ENCODE results near the gene XYLT1.

Gene XYLT1

GRCh38 chr16:17431968-17432625 lies 38.7 kb downstream of the XYLT1 start:
- TF ChIP-seq, protein P1, sequence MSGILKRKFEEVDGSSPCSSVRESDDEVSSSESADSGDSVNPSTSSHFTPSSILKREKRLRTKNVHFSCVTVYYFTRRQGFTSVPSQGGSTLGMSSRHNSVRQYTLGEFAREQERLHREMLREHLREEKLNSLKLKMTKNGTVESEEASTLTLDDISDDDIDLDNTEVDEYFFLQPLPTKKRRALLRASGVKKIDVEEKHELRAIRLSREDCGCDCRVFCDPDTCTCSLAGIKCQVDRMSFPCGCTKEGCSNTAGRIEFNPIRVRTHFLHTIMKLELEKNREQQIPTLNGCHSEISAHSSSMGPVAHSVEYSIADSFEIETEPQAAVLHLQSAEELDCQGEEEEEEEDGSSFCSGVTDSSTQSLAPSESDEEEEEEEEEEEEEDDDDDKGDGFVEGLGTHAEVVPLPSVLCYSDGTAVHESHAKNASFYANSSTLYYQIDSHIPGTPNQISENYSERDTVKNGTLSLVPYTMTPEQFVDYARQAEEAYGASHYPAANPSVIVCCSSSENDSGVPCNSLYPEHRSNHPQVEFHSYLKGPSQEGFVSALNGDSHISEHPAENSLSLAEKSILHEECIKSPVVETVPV (CRISPR knock-in tag; IDR thresholded peaks at IDR 0.05) = no peak
- no peak for TF ChIP-seq ZNF70 (CRISPR knock-in tag; IDR thresholded peaks at IDR 0.05)
- no peak for TF ChIP-seq ESRRG (CRISPR knock-in tag; IDR thresholded peaks at IDR 0.05)
- TF ChIP-seq, protein P2, sequence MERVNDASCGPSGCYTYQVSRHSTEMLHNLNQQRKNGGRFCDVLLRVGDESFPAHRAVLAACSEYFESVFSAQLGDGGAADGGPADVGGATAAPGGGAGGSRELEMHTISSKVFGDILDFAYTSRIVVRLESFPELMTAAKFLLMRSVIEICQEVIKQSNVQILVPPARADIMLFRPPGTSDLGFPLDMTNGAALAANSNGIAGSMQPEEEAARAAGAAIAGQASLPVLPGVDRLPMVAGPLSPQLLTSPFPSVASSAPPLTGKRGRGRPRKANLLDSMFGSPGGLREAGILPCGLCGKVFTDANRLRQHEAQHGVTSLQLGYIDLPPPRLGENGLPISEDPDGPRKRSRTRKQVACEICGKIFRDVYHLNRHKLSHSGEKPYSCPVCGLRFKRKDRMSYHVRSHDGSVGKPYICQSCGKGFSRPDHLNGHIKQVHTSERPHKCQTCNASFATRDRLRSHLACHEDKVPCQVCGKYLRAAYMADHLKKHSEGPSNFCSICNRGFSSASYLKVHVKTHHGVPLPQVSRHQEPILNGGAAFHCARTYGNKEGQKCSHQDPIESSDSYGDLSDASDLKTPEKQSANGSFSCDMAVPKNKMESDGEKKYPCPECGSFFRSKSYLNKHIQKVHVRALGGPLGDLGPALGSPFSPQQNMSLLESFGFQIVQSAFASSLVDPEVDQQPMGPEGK (CRISPR knock-in tag; IDR thresholded peaks at IDR 0.05; ENCODE audit: borderline replicate concordance) = no peak
- TF ChIP-seq ZNF8 (CRISPR knock-in tag; IDR thresholded peaks at IDR 0.05) = no peak
- TF ChIP-seq PPARA (CRISPR knock-in tag; IDR thresholded peaks at IDR 0.05; ENCODE audit: borderline replicate concordance) = no peak
- TF ChIP-seq RARB (CRISPR knock-in tag; IDR thresholded peaks at IDR 0.05) = no peak
- TF ChIP-seq OSR1 (CRISPR knock-in tag; IDR thresholded peaks at IDR 0.05) = no peak
- TF ChIP-seq ARNTL (CRISPR knock-in tag; IDR thresholded peaks at IDR 0.05; ENCODE audit: borderline replicate concordance, low read depth) = no peak
- TF ChIP-seq ZNF565 (CRISPR knock-in tag; conservative IDR thresholded peaks at IDR 0.05; ENCODE audit: low read depth) = no peak
- no peak for TF ChIP-seq ZFP30 (CRISPR knock-in tag; IDR thresholded peaks at IDR 0.05)
- TF ChIP-seq TOX (CRISPR knock-in tag; IDR thresholded peaks at IDR 0.05; ENCODE audit: borderline replicate concordance) = no peak
- ATAC-seq = no peak

GRCh38 chr16:17431012-17431411 lies 39.7 kb downstream of the XYLT1 start:
- TF ChIP-seq, protein P2 (CRISPR knock-in tag; IDR thresholded peaks at IDR 0.05; ENCODE audit: borderline replicate concordance) = no peak
- TF ChIP-seq ZNF8 (CRISPR knock-in tag; IDR thresholded peaks at IDR 0.05) (no peak), TCF4 (CRISPR knock-in tag; IDR thresholded peaks at IDR 0.05; ENCODE audit: borderline replicate concordance) (no peak), SNAI2 (CRISPR knock-in tag; IDR thresholded peaks at IDR 0.05) (no peak), RARB (CRISPR knock-in tag; IDR thresholded peaks at IDR 0.05) (no peak), GLIS3 (CRISPR knock-in tag; IDR thresholded peaks at IDR 0.05) (no peak), ARNTL (CRISPR knock-in tag; IDR thresholded peaks at IDR 0.05; ENCODE audit: borderline replicate concordance, low read depth) (no peak), ESRRG (CRISPR knock-in tag; IDR thresholded peaks at IDR 0.05) (no peak), ZFP3 (CRISPR knock-in tag; IDR thresholded peaks at IDR 0.05) (no peak), OSR1 (CRISPR knock-in tag; IDR thresholded peaks at IDR 0.05) (no peak)
- TF ChIP-seq, protein P1 (CRISPR knock-in tag; IDR thresholded peaks at IDR 0.05) = no peak
- TF ChIP-seq, protein P3, sequence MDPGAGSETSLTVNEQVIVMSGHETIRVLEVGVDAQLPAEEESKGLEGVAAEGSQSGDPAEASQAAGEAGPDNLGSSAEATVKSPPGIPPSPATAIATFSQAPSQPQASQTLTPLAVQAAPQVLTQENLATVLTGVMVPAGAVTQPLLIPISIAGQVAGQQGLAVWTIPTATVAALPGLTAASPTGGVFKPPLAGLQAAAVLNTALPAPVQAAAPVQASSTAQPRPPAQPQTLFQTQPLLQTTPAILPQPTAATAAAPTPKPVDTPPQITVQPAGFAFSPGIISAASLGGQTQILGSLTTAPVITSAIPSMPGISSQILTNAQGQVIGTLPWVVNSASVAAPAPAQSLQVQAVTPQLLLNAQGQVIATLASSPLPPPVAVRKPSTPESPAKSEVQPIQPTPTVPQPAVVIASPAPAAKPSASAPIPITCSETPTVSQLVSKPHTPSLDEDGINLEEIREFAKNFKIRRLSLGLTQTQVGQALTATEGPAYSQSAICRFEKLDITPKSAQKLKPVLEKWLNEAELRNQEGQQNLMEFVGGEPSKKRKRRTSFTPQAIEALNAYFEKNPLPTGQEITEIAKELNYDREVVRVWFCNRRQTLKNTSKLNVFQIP (CRISPR knock-in tag; IDR thresholded peaks at IDR 0.05; ENCODE audit: borderline replicate concordance, low read depth) = no peak
- TF ChIP-seq, protein P4, sequence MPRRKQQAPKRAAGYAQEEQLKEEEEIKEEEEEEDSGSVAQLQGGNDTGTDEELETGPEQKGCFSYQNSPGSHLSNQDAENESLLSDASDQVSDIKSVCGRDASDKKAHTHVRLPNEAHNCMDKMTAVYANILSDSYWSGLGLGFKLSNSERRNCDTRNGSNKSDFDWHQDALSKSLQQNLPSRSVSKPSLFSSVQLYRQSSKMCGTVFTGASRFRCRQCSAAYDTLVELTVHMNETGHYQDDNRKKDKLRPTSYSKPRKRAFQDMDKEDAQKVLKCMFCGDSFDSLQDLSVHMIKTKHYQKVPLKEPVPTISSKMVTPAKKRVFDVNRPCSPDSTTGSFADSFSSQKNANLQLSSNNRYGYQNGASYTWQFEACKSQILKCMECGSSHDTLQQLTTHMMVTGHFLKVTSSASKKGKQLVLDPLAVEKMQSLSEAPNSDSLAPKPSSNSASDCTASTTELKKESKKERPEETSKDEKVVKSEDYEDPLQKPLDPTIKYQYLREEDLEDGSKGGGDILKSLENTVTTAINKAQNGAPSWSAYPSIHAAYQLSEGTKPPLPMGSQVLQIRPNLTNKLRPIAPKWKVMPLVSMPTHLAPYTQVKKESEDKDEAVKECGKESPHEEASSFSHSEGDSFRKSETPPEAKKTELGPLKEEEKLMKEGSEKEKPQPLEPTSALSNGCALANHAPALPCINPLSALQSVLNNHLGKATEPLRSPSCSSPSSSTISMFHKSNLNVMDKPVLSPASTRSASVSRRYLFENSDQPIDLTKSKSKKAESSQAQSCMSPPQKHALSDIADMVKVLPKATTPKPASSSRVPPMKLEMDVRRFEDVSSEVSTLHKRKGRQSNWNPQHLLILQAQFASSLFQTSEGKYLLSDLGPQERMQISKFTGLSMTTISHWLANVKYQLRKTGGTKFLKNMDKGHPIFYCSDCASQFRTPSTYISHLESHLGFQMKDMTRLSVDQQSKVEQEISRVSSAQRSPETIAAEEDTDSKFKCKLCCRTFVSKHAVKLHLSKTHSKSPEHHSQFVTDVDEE (CRISPR knock-in tag; IDR thresholded peaks at IDR 0.05) = no peak
- no peak for ATAC-seq
